IMR-90 (cell line): ENCODE data around the gene CSF1. TPM values are rescaled to one million over a fixed set of nuclear protein-coding genes. Genes with fewer than 3 reads are reported as not detected.
A peak's percentile ranks its signal among the peaks of the same experiment; 100 is the strongest.

ENCODE experiments used
- ATAC-seq: fragments of 200-7000 bp; cut with Tn5 transposase; 2 replicates; pipeline ENCODE4 v1.9.1; 2020; ENCODE audit warnings: low read depth, mild to moderate bottlenecking, moderate library complexity
- BruUV-seq: library from RNA; stranded (reverse); fragments of 400-500 nt; replicated peaks from 2 replicates; lab custom pipeline; 2021; lab: Mats Ljungman, UMichigan
- CTCF ChIA-PET: fragments of 300-600 bp; formaldehyde crosslinking; extraction: SDS; loops from one replicate; lab custom pipeline; 2021; ENCODE audit warnings: antibody characterized with exemption; lab: Yijun Ruan, JAX
- POLR2A ChIA-PET: fragments of 300-600 bp; sonication (Branson Sonifier 250); formaldehyde crosslinking; loops from one replicate; lab custom pipeline; 2022; ENCODE audit warnings: antibody characterized with exemption; ENCODE audit not compliant: unreplicated experiment; lab: Charles Lee
- DNase-seq: peaks from one replicate; pipeline ENCODE4 v3.0.0; 2013
- H2AFZ ChIP-seq: replicated peaks from 2 replicates; pipeline ENCODE3; 2013; ENCODE audit warnings: low read length, mild to moderate bottlenecking; ENCODE audit not compliant: poor library complexity
- H2AK5ac ChIP-seq: 2 replicates; pipeline ENCODE4 v1.6.1; 2013; ENCODE audit warnings: low read depth, low read length, inconsistent platforms
- H2AK9ac ChIP-seq: replicated peaks from 2 replicates; pipeline ENCODE3; 2013; ENCODE audit warnings: mild to moderate bottlenecking, low read depth, low read length, moderate library complexity; ENCODE audit not compliant: poor library complexity
- H2BK120ac ChIP-seq: 2 replicates; pipeline ENCODE4 v1.6.1; 2013; ENCODE audit warnings: low read depth, low read length, inconsistent platforms
- H2BK15ac ChIP-seq: 3 replicates; pipeline ENCODE4 v1.6.1; 2013; ENCODE audit warnings: low read depth, low read length, inconsistent platforms
- H2BK20ac ChIP-seq: 2 replicates; pipeline ENCODE4 v1.6.1; 2013; ENCODE audit warnings: low read depth, mild to moderate bottlenecking, inconsistent platforms, low read length, moderate library complexity
- H2BK5ac ChIP-seq: 2 replicates; pipeline ENCODE4 v1.6.1; 2013; ENCODE audit warnings: mild to moderate bottlenecking, low read depth, low read length, inconsistent platforms; ENCODE audit not compliant: poor library complexity, severe bottlenecking
- H3K14ac ChIP-seq: replicated peaks from 2 replicates; pipeline ENCODE4 v1.6.1; 2013; ENCODE audit warnings: low read depth, low read length, inconsistent platforms
- H3K18ac ChIP-seq: 2 replicates; pipeline ENCODE4 v1.6.1; 2013; ENCODE audit warnings: low read depth, low read length, control low read depth
- H3K23ac ChIP-seq: 2 replicates; pipeline ENCODE4 v1.6.1; 2013; ENCODE audit warnings: low read depth, low read length, inconsistent platforms
- H3K27ac ChIP-seq: 2 replicates; pipeline ENCODE4 v1.5.1; 2013; ENCODE audit warnings: mild to moderate bottlenecking, control low read depth, low read length; ENCODE audit not compliant: insufficient read depth
- H3K27me3 ChIP-seq: 2 replicates; pipeline ENCODE4 v1.6.1; 2013; ENCODE audit warnings: low read length; ENCODE audit not compliant: control insufficient read depth, insufficient read depth
- H3K36me3 ChIP-seq: 2 replicates; pipeline ENCODE4 v1.6.1; 2013; ENCODE audit warnings: low read length, mixed read lengths; ENCODE audit not compliant: control insufficient read depth, insufficient read depth
- H3K4ac ChIP-seq: 2 replicates; pipeline ENCODE4 v1.6.1; 2013; ENCODE audit warnings: low read depth, low read length, inconsistent platforms
- H3K4me1 ChIP-seq: 2 replicates; pipeline ENCODE4 v1.6.1; 2013; ENCODE audit warnings: low read length, mixed read lengths; ENCODE audit not compliant: control insufficient read depth, insufficient read depth
- H3K4me2 ChIP-seq: 2 replicates; pipeline ENCODE4 v1.6.1; 2013; ENCODE audit warnings: low read depth, mild to moderate bottlenecking, control low read depth, low read length, moderate library complexity
- H3K4me3 ChIP-seq: 2 replicates; pipeline ENCODE4 v1.5.1; 2013; ENCODE audit warnings: low read depth, mild to moderate bottlenecking, control low read depth, low read length, moderate library complexity; ENCODE audit not compliant: insufficient read depth
- H3K56ac ChIP-seq: 2 replicates; pipeline ENCODE4 v1.6.1; 2013; ENCODE audit warnings: low read length, inconsistent platforms; ENCODE audit not compliant: insufficient read depth; ENCODE audit errors: extremely low read depth
- H3K79me1 ChIP-seq, 2 experiments: 2 replicates each; pipeline ENCODE4 v1.6.1; 2013; ENCODE audit warnings: low read length in 2 of 2, inconsistent platforms in 1 of 2, low read depth in 1 of 2
- H3K9ac ChIP-seq: 2 replicates; pipeline ENCODE4 v1.6.1; 2013; ENCODE audit warnings: low read depth, low read length, control low read depth
- H3K9me1 ChIP-seq: 2 replicates; pipeline ENCODE4 v1.6.1; 2013; ENCODE audit warnings: low read length, inconsistent platforms; ENCODE audit not compliant: insufficient read depth
- H3K9me3 ChIP-seq: 2 replicates; pipeline ENCODE4 v1.6.1; 2013; ENCODE audit warnings: low read length; ENCODE audit not compliant: control insufficient read depth, insufficient read depth
- H4K20me1 ChIP-seq: 2 replicates; pipeline ENCODE4 v1.6.1; 2013; ENCODE audit warnings: low read length, inconsistent platforms; ENCODE audit not compliant: insufficient read depth
- H4K5ac ChIP-seq: 2 replicates; pipeline ENCODE4 v1.6.1; 2013; ENCODE audit warnings: mild to moderate bottlenecking, low read depth, low read length, control low read depth
- H4K8ac ChIP-seq, 2 experiments: 2 replicates each; pipeline ENCODE4 v1.6.1; 2013; ENCODE audit warnings: low read depth in 2 of 2, low read length in 2 of 2, control low read depth in 1 of 2, inconsistent platforms in 1 of 2
- H4K91ac ChIP-seq: 2 replicates; pipeline ENCODE4 v1.6.1; 2013; ENCODE audit warnings: low read depth, low read length, inconsistent platforms; ENCODE audit not compliant: insufficient read depth
- BHLHE40 ChIP-seq: fragments of 150-350 bp; IDR thresholded peaks from 2 replicates; pipeline ENCODE4 v1.6.1; 2016; ENCODE audit warnings: mild to moderate bottlenecking, low read depth, low read length
- CEBPB ChIP-seq: IDR thresholded peaks from 2 replicates; pipeline ENCODE4 v1.6.1; 2012; ENCODE audit warnings: low read depth, low read length, improper control_type of control experiment
- CHD1 ChIP-seq: IDR thresholded peaks from 2 replicates; pipeline ENCODE4 v1.6.1; 2012; ENCODE audit warnings: low read depth, low read length, improper control_type of control experiment
- CTCF ChIP-seq: conservative IDR thresholded peaks from 2 replicates; pipeline ENCODE4 v1.5.1; 2012; ENCODE audit warnings: mild to moderate bottlenecking, low read depth, low read length, improper control_type of control experiment
- FOS ChIP-seq: fragments of 150-350 bp; IDR thresholded peaks from 2 replicates; pipeline ENCODE4 v1.6.1; 2016; ENCODE audit warnings: low read depth, low read length
- MAFK ChIP-seq: IDR thresholded peaks from 2 replicates; pipeline ENCODE4 v1.6.1; 2012; ENCODE audit warnings: low read depth, low read length, improper control_type of control experiment
- MAZ ChIP-seq: IDR thresholded peaks from 2 replicates; pipeline ENCODE4 v1.6.1; 2012; ENCODE audit warnings: low read depth, mild to moderate bottlenecking, low read length, improper control_type of control experiment, moderate library complexity, borderline replicate concordance
- MXI1 ChIP-seq: IDR thresholded peaks from 2 replicates; pipeline ENCODE4 v1.6.1; 2012; ENCODE audit warnings: low read depth, mild to moderate bottlenecking, low read length, moderate library complexity, borderline replicate concordance
- NFE2L2 ChIP-seq: fragments of 150-350 bp; IDR thresholded peaks from 2 replicates; pipeline ENCODE4 v1.6.1; 2016; ENCODE audit warnings: low read depth, mild to moderate bottlenecking, low read length
- POLR2A ChIP-seq: IDR thresholded peaks from 2 replicates; pipeline ENCODE4 v1.6.1; 2012; ENCODE audit warnings: mild to moderate bottlenecking, low read depth, low read length
- RAD21 ChIP-seq: IDR thresholded peaks from 2 replicates; pipeline ENCODE4 v1.6.1; 2012; ENCODE audit warnings: low read length, improper control_type of control experiment
- RFX5 ChIP-seq: IDR thresholded peaks from 2 replicates; pipeline ENCODE4 v1.8.0; 2012; ENCODE audit warnings: low read depth, mild to moderate bottlenecking, low read length, moderate library complexity
- SMC3 ChIP-seq: fragments of 150-350 bp; IDR thresholded peaks from 2 replicates; pipeline ENCODE4 v1.6.1; 2016; ENCODE audit warnings: low read depth, mild to moderate bottlenecking, antibody characterized with exemption, low read length, moderate library complexity
- USF2 ChIP-seq: fragments of 150-350 bp; IDR thresholded peaks from 2 replicates; pipeline ENCODE4 v1.6.1; 2017; ENCODE audit warnings: mild to moderate bottlenecking, antibody characterized with exemption, low read length, low read depth
- WGBS, 2 experiments: methylation state at CpG; one replicate each; pipeline versions ENCODE4 v1.1.5 to v1.1.7; 2013; ENCODE audit warnings: missing lambda C conversion rate in 2 of 2; ENCODE audit not compliant: insufficient read length in 1 of 2; ENCODE audit errors: extremely low coverage in 2 of 2; 5-methylcytosine and 5-hydroxymethylcytosine counted together
- dilution Hi-C: fragments of 300-500 bp; cut with HindIII; formaldehyde crosslinking; loops from one replicate; pipeline ENCODE4 v1.14.3; 2018; ENCODE audit warnings: low sequenced_read_pairs; ENCODE audit not compliant: unreplicated experiment
- in situ Hi-C: fragments of 300-500 bp; cut with MboI; formaldehyde crosslinking; loops from 3 replicates; pipeline ENCODE4 v1.14.3; 2019; ENCODE audit warnings: low sequenced_read_pairs, inconsistent platforms, mixed read lengths
- intact Hi-C: fragments of 100-400 bp; cut with micrococcal nuclease; formaldehyde crosslinking; loops from 2 replicates; pipeline ENCODE4 v1.10.0; 2022
- polyA plus RNA-seq, 3 experiments: library from polyadenylated mRNA; depleted of rRNA; stranded (reverse); fragments of >200 nt; gene quantifications; 2 replicates each; pipeline ENCODE4 v1.2.3, GENCODE V29; 2012; ENCODE audit warnings: low replicate concordance in 1 of 3
- total RNA-seq: library from RNA; depleted of rRNA; stranded (reverse); fragments of >200 nt; gene quantifications from 2 replicates; pipeline ENCODE4 v1.2.3, GENCODE V29; 2012

CSF1 gene
- total and polyA plus RNA-seq, 2 of the 4 experiments (the other 2 are of a cell fraction): 14.3 to 22.0 TPM

- no peak for TF ChIP-seq CHD1
These were observed 21.4 kb downstream of the CSF1 start (continued) for GRCh38 chr1:109931911-109932636.

- POLR2A ChIA-PET: no interaction called here
- Histone ChIP-seq H3K4me3 (no peak overlapping the region), H3K4me1 (peaks cover 21% of the 10 kb centered on the region), H3K4ac (no peak overlapping the region), H3K79me1 (peaks cover 0 to 21% of the 10 kb centered on the region in 2 experiments; a peak in 2 of 4 replicates), H2AK5ac (peak overlapping the region; percentile 11; the same call in 1 of the 2 replicates), H2BK15ac (0 out of 3 replicates have a peak overlapping the region, but pooled peaks have one; percentile 21), H3K9ac (no peak overlapping the region), H3K23ac (no peak overlapping the region), H4K8ac (no peak overlapping the region), H2BK5ac (no peak overlapping the region), H3K14ac (0 out of 2 replicates have a peak overlapping the region, but pooled peaks have one; percentile 9), H3K4me2 (no peak overlapping the region), H2AK9ac (no peak overlapping the region), H3K9me3 (peaks cover 2% of the 10 kb centered on the region; the same call in 1 of the 2 replicates), H2BK20ac (peak overlapping the region; percentile 20; the same call in 1 of the 2 replicates), H3K36me3 (peaks cover 27% of the 10 kb centered on the region), H3K27ac (no peak overlapping the region), H4K91ac (peak overlapping the region; percentile 1; the same call in 1 of the 2 replicates), H2BK120ac (peak overlapping the region; percentile 10; the same call in 1 of the 2 replicates), H3K27me3 (no peaks in the 10 kb centered on the region), H4K20me1 (peaks cover 7% of the 10 kb centered on the region; the same call in 1 of the 2 replicates), H3K9me1 (peaks cover 17% of the 10 kb centered on the region), H2AFZ (no peak overlapping the region), H3K56ac (no peak overlapping the region), H3K18ac (no peak overlapping the region), H4K5ac (no peak overlapping the region)
- in situ Hi-C loops (no loop called here), dilution Hi-C loops (no loop called here), intact Hi-C loops (loop anchor here (5.0 kb wide), 1 partner anchor 50 kb away; the partner anchor contains the start of gene AHCYL1)
- no CpG with 5 or more reads among the region's 5 CpGs for WGBS, 2 experiments
- BruUV-seq: no TSS peak
- ATAC-seq: no peak
- no peak for DNase-seq
- CTCF ChIA-PET: interaction anchor here (0.8 kb wide), 1 partner anchor 15 kb away, joined by 4 read pairs; no protein-coding TSS in a partner anchor
- TF ChIP-seq SMC3: no peak
- TF ChIP-seq CEBPB: no peak
- TF ChIP-seq POLR2A: no peak
- TF ChIP-seq MXI1: no peak
- no peak for TF ChIP-seq FOS
- no peak for TF ChIP-seq MAZ
- TF ChIP-seq RFX5: no peak
- TF ChIP-seq NFE2L2: no peak
- TF ChIP-seq USF2: no peak
- TF ChIP-seq MAFK: no peak
- no peak for TF ChIP-seq BHLHE40
- no peak for TF ChIP-seq CTCF
- TF ChIP-seq CHD1: no peak
- no peak for TF ChIP-seq RAD21
These were observed 22.0 kb downstream of the CSF1 start for GRCh38 chr1:109932679-109933078.
